ENCODE data around the gene DEPDC1.

GRCh38 chr1:68511254-68511653, 14.4 kb upstream of the DEPDC1 start:
- TF ChIP-seq POLR2A (IDR thresholded peaks at IDR 0.05), result no peak
- no peak for TF ChIP-seq CTCF (IDR thresholded peaks at IDR 0.05)
